K562 (cell line): Measurements from ENCODE around the gene EMC9. TPM values are rescaled to one million over a fixed set of nuclear protein-coding genes. Genes with fewer than 3 reads are reported as not detected.

Source experiments
- ATAC-seq: fragments of 200-7000 bp; cut with Tn5 transposase; 3 replicates; pipeline ENCODE4 v1.9.1; 2020; ENCODE audit warnings: moderate library complexity
- BruUV-seq: library from RNA; stranded (reverse); fragments of 400-500 nt; replicated peaks from 2 replicates; lab custom pipeline; 2021; lab: Mats Ljungman, UMichigan
- CTCF ChIA-PET: fragments of 300-600 bp; formaldehyde crosslinking; extraction: SDS; loops from one replicate; lab custom pipeline; 2021; ENCODE audit warnings: low intra/inter-chr PET ratio; lab: Yijun Ruan, JAX
- POLR2A ChIA-PET: fragments of 300-600, 350-650 bp; sonication (Branson Sonifier 250); formaldehyde crosslinking; extraction: SDS; loops from one replicate; lab custom pipeline; 2021; ENCODE audit warnings: antibody characterized with exemption, inconsistent platforms; lab: Yijun Ruan, JAX
- DNase-seq, 4 experiments: peaks; one replicate each; pipeline versions ENCODE4 v3.0.0 to v3.0.0-alpha.2; 2011 to 2018; ENCODE audit warnings: low spot score in 3 of 4, mixed read lengths in 3 of 4; ENCODE audit errors: extremely low read depth in 1 of 4
- FAIRE-seq: peaks from 2 replicates; lab custom pipeline; 2011; peaks lifted over from hg19 to GRCh38; lab: Jason Lieb, UNC
- H2AFZ ChIP-seq: 2 replicates; pipeline ENCODE4 v1.6.0; 2011; ENCODE audit warnings: low read depth, low read length, control low read depth, inconsistent platforms
- H3K27ac ChIP-seq: fragments of 200-600 bp; 3 replicates; pipeline ENCODE4 v1.8.0; 2011; ENCODE audit warnings: low read depth, mild to moderate bottlenecking, control low read depth, inconsistent platforms, low read length, moderate library complexity, mixed read lengths; ENCODE audit errors: extremely low read depth
- H3K27me3 ChIP-seq, 2 experiments: fragments of 300-600 bp in 1 of 2; 2 replicates in 1 of 2; 3 replicates in 1 of 2; pipeline versions ENCODE4 v1.6.0 to v1.8.0; 2011; ENCODE audit warnings: inconsistent platforms in 2 of 2, low read length in 2 of 2, mild to moderate bottlenecking in 1 of 2, mixed read lengths in 1 of 2, moderate library complexity in 1 of 2; ENCODE audit not compliant: control insufficient read depth in 2 of 2, insufficient read depth in 2 of 2
- H3K36me3 ChIP-seq: fragments of 300-600 bp; 3 replicates; pipeline ENCODE4 v1.8.0; 2011; ENCODE audit warnings: mild to moderate bottlenecking, low read length, inconsistent platforms; ENCODE audit not compliant: control insufficient read depth, insufficient read depth
- H3K4me1 ChIP-seq, 2 experiments: fragments of 200-600 bp in 1 of 2; replicated peaks in 1 of 2; 2 replicates in 1 of 2; 3 replicates in 1 of 2; pipeline versions ENCODE4 v1.5.1 to v1.8.0; 2011; ENCODE audit warnings: inconsistent platforms in 2 of 2, low read length in 2 of 2, mild to moderate bottlenecking in 1 of 2, mixed read lengths in 1 of 2, moderate library complexity in 1 of 2; ENCODE audit not compliant: control insufficient read depth in 2 of 2, insufficient read depth in 2 of 2
- H3K4me2 ChIP-seq: 2 replicates; pipeline ENCODE4 v1.6.1; 2011; ENCODE audit warnings: low read length, control low read depth, inconsistent platforms, mixed read lengths; ENCODE audit not compliant: insufficient read depth
- H3K4me3 ChIP-seq: fragments of 200-600 bp; sonication (generic), shearing (Covaris generic); 2 replicates; pipeline ENCODE4 v1.5.1; 2016; ENCODE audit warnings: control low read depth, inconsistent platforms
- H3K79me2 ChIP-seq: fragments of 200-600 bp; 3 replicates; pipeline ENCODE4 v1.8.0; 2011; ENCODE audit warnings: low read length, inconsistent platforms; ENCODE audit not compliant: control insufficient read depth, insufficient read depth
- H3K9ac ChIP-seq, 2 experiments: 2 replicates each; pipeline versions ENCODE4 v1.6.0 to v1.6.1; 2011; ENCODE audit warnings: low read depth in 2 of 2, low read length in 2 of 2, control low read depth in 1 of 2, inconsistent platforms in 1 of 2, mild to moderate bottlenecking in 1 of 2, mixed read lengths in 1 of 2; ENCODE audit not compliant: insufficient read depth in 1 of 2
- H3K9me1 ChIP-seq: one replicate; pipeline ENCODE4 v1.6.0; 2011; ENCODE audit warnings: inconsistent platforms, mild to moderate bottlenecking, low read length, moderate library complexity; ENCODE audit not compliant: control insufficient read depth, insufficient read depth
- H3K9me3 ChIP-seq: replicated peaks from 2 replicates; pipeline ENCODE4 v1.5.1; 2011; ENCODE audit warnings: low read depth, low read length, inconsistent platforms; ENCODE audit not compliant: control insufficient read depth, insufficient read depth
- H4K20me1 ChIP-seq: replicated peaks from 2 replicates; pipeline ENCODE4 v1.6.1; 2011; ENCODE audit warnings: low read length, inconsistent platforms, mixed read lengths; ENCODE audit not compliant: control insufficient read depth, insufficient read depth
- ARID1B ChIP-seq: fragments of 450-650 bp; IDR thresholded peaks from 2 replicates; pipeline ENCODE4 v1.6.1; 2016; ENCODE audit warnings: antibody characterized with exemption, mild to moderate bottlenecking, inconsistent platforms
- BCLAF1 ChIP-seq, 2 experiments: fragments of 450-650 bp in 1 of 2; IDR thresholded peaks; 2 replicates each; pipeline ENCODE4 v1.6.1; 2011 to 2017; ENCODE audit warnings: low read depth in 2 of 2, antibody characterized with exemption in 1 of 2, borderline replicate concordance in 1 of 2, low read length in 1 of 2, mild to moderate bottlenecking in 1 of 2, mixed read lengths in 1 of 2; ENCODE audit not compliant: control insufficient read depth in 1 of 2
- BRF1 ChIP-seq: IDR thresholded peaks from 3 replicates; pipeline ENCODE4 v1.6.1; 2011; ENCODE audit warnings: borderline replicate concordance, mild to moderate bottlenecking; ENCODE audit not compliant: insufficient read length; ENCODE audit errors: extremely low read depth
- CREBBP ChIP-seq: IDR thresholded peaks from one replicate; pipeline ENCODE4 v1.6.1; 2012; ENCODE audit warnings: low read depth, mild to moderate bottlenecking, control low read depth, inconsistent platforms, low read length
- DIDO1 ChIP-seq: fragments of 450-650 bp; IDR thresholded peaks from 2 replicates; pipeline ENCODE4 v1.6.1; 2016; ENCODE audit warnings: low read depth, missing biosample characterization, missing genetic modification characterization
- MECOM ChIP-seq: fragments of 250-450 bp; sonication (Bioruptor Pico); IDR thresholded peaks from 2 replicates; pipeline ENCODE4 v1.8.0; 2022; ENCODE audit warnings: inconsistent platforms
- PREB ChIP-seq: sonication (generic); formaldehyde crosslinking; IDR thresholded peaks from 2 replicates; pipeline ENCODE4 v1.8.1; 2023; ENCODE audit warnings: mild to moderate bottlenecking, missing genetic modification reagents
- SMAD2 ChIP-seq: fragments of 150-350 bp; IDR thresholded peaks from 2 replicates; pipeline ENCODE4 v1.6.1; 2014; ENCODE audit warnings: low read depth, mild to moderate bottlenecking, low read length
- SRSF7 ChIP-seq: fragments of 200-400 bp; formaldehyde crosslinking; optimal IDR thresholded peaks from 2 replicates; pipeline ENCODE3; 2017; ENCODE audit warnings: mild to moderate bottlenecking, low read depth, low read length
- STAG1 ChIP-seq: sonication (generic); formaldehyde crosslinking; IDR thresholded peaks from 2 replicates; pipeline ENCODE4 v1.5.0; 2020; ENCODE audit warnings: missing genetic modification reagents, borderline replicate concordance
- TBP ChIP-seq: optimal IDR thresholded peaks from 2 replicates; pipeline ENCODE3; 2011; ENCODE audit warnings: low read depth, low read length, improper control_type of control experiment
- TCF7L2 ChIP-seq: fragments of 150-350 bp; IDR thresholded peaks from 2 replicates; pipeline ENCODE4 v1.6.1; 2016; ENCODE audit warnings: low read depth, mild to moderate bottlenecking, low read length, moderate library complexity
- U2AF2 ChIP-seq: fragments of 200-400 bp; formaldehyde crosslinking; optimal IDR thresholded peaks from 2 replicates; pipeline ENCODE3; 2017; ENCODE audit warnings: low read depth, mild to moderate bottlenecking, low read length
- ZNF12 ChIP-seq: sonication (generic); formaldehyde crosslinking; IDR thresholded peaks from 2 replicates; pipeline ENCODE4 v1.4.0; 2020; ENCODE audit warnings: mild to moderate bottlenecking, missing genetic modification reagents
- ZNF184 ChIP-seq: sonication (generic); formaldehyde crosslinking; IDR thresholded peaks from 2 replicates; pipeline ENCODE4 v1.5.0; 2020; ENCODE audit warnings: missing genetic modification reagents
- ZNF586 ChIP-seq: fragments of 450-650 bp; formaldehyde crosslinking; conservative IDR thresholded peaks from 2 replicates; pipeline ENCODE4 v1.4.0; 2020; ENCODE audit warnings: mild to moderate bottlenecking, moderate library complexity
- WGBS: fragments of 100-300 bp; shearing (Covaris generic); methylation state at CpG from one replicate; pipeline ENCODE4 v1.1.6; 2016; ENCODE audit warnings: low coverage, mixed read lengths; ENCODE audit not compliant: insufficient coverage; ENCODE audit errors: missing lambda C conversion rate; 5-methylcytosine and 5-hydroxymethylcytosine counted together
- in situ Hi-C: fragments of 300-500 bp; cut with MboI; formaldehyde crosslinking; loops from 4 replicates; pipeline ENCODE4 v1.15.0; 2018; ENCODE audit warnings: inconsistent platforms, mixed read lengths
- intact Hi-C: fragments of 100-400 bp; cut with micrococcal nuclease; formaldehyde crosslinking; loops from 2 replicates; pipeline ENCODE4 v1.14.2; 2022
- polyA plus RNA-seq, 8 experiments: library from polyadenylated mRNA; depleted of rRNA in 4 of 8; stranded (reverse) in 5 of 8; unstranded in 3 of 8; fragments of >200 nt; fragmentation: Nextera tagmentation in 2 of 8; fragmentation: Illumina TruSeq in 1 of 8; extraction: Ambion mirVana in 2 of 8; extraction: Trizol in 1 of 8; gene quantifications; 2 replicates each; pipeline versions ENCODE4 v1.2.1 to v1.2.3, GENCODE V29; 2011 to 2014; ENCODE audit warnings: inconsistent platforms in 1 of 8, missing spikeins in 1 of 8
- total RNA-seq, 7 experiments: library from RNA; depleted of rRNA in 6 of 7; stranded (reverse); fragments of >200 nt in 6 of 7; fragmentation: Illumina TruSeq in 2 of 7; extraction: Trizol in 2 of 7; gene quantifications; 2 replicates each; pipeline versions ENCODE4 v1.2.1 to v1.2.3, GENCODE V29; 2011 to 2021; ENCODE audit warnings: low replicate concordance in 1 of 7

EMC9 gene
- total and polyA plus RNA-seq, 9 of the 15 experiments (the other 6 are each of a cell fraction or from before 2014, with no cell fraction given) = 3.1 to 13.2 (median 7.8) TPM

GRCh38 chr14:24093901-24094840, 47.2 kb downstream of the EMC9 start, which contains the start of gene PCK2:
PCK2 (plus strand) TSS chr14:24094311; CDS start chr14:24094406, 95 bp downstream.
- peak within 1 kb of the TSS; percentile 95 for H3K4me2 ChIP-seq
- no peaks in the 10 kb centered on the region for H3K9me1 ChIP-seq
- peak within 1 kb of the TSS; percentile 96 to 100 for H3K9ac ChIP-seq
- H3K79me2 ChIP-seq = peaks cover 29% of the 10 kb centered on the region
- no peaks in the 10 kb centered on the region for H3K27me3 ChIP-seq
- in situ Hi-C loops (loop anchor here (5.0 kb wide), 1 partner anchor 37 kb away; no protein-coding TSS in a partner anchor), intact Hi-C loops (loop anchor here (2.0 to 10.0 kb wide), 3 partner anchors 21 to 79 kb away; partner anchors contain the start of genes DCAF11, EMC9, NRL and PSME2)
- 2% methylated on average over 24 of the region's 68 CpGs for WGBS
- H3K27ac ChIP-seq = peak within 1 kb of the TSS; percentile 98
- peaks cover 25% of the 10 kb centered on the region; the same call in 2 of the 3 replicates for H3K36me3 ChIP-seq
- H4K20me1 ChIP-seq = 0 out of 2 replicates have a peak, but pooled peaks cover 2% of the 10 kb centered on the region
- H3K4me1 ChIP-seq = peaks cover 20 to 22% of the 10 kb centered on the region in 2 experiments; a peak in 4 of 5 replicates
- ATAC-seq (peak; percentile 92), DNase-seq (peak; percentile 92 to 97 (median 96)), FAIRE-seq (peak; percentile 80)
- no TSS peak for BruUV-seq
- peak within 1 kb of the TSS; percentile 77 for H2AFZ ChIP-seq
- ChIA-PET POLR2A (interaction anchor here (0.5 to 5.8 kb wide), 25 partner anchors 9 to 655 kb away, joined by 3 to 40 read pairs (median 4); partner anchors contain the start of genes DCAF11, EMC9, IRF9 and PSME1), CTCF (no interaction called here)
- H3K9me3 ChIP-seq = no peaks in the 10 kb centered on the region
- H3K4me3 ChIP-seq = peak within 1 kb of the TSS; percentile 99
- no peak for TF ChIP-seq SMAD2
- TF ChIP-seq ARID1B = no peak; the same call in 1 of the 2 replicates
- TF ChIP-seq ZNF586 = no peak
- TF ChIP-seq ZNF184 (CRISPR knock-in tag) = no peak
- no peak for TF ChIP-seq PREB (CRISPR knock-in tag)
- TF ChIP-seq MECOM (CRISPR knock-in tag) = no peak
- TF ChIP-seq ZNF12 (CRISPR knock-in tag) = no peak
- TF ChIP-seq BRF1 = no peak
- no peak for TF ChIP-seq CREBBP
- TF ChIP-seq BCLAF1 (IDR thresholded peaks at IDR 0.05; ENCODE audit: borderline replicate concordance in 1 of 2, control insufficient read depth in 1 of 2, low read depth in 2 of 2, low read length in 1 of 2) = no peak
- TF ChIP-seq DIDO1 = no peak
- TF ChIP-seq TCF7L2 = no peak
- TF ChIP-seq STAG1 = no peak
- TF ChIP-seq U2AF2 = no peak
- TF ChIP-seq SRSF7 = no peak
- peak; percentile 64 for TF ChIP-seq TBP
